DMS153 treated with DMSO at 0.1 percent for 48 hours (cell line): ENCODE results near the gene IL22.

Experiments used
- DNase-seq: peaks from one replicate; lab custom pipeline; 2025; ENCODE audit not compliant: unreplicated experiment; lab: John Stamatoyannopoulos, UW

Gene IL22

GRCh38 chr12:68253504-68253903, at the start of gene IL22:
TSS of gene IL22 (minus strand) at chr12:68253604. CDS start at chr12:68253448, 156 bp downstream.
- no peak for DNase-seq

GRCh38 chr12:68297929-68298328, 44.5 kb upstream of the IL22 start:
- no peak for DNase-seq

- DNase-seq = no peak
Measured at GRCh38 chr12:68294251-68294650, 40.8 kb upstream of the IL22 start.

GRCh38 chr12:68293347-68293746, 39.9 kb upstream of the IL22 start:
- no peak for DNase-seq

- DNase-seq = no peak
Measured at GRCh38 chr12:68292151-68292943, 38.9 kb upstream of the IL22 start.

- no peak for DNase-seq
Measured at GRCh38 chr12:68291396-68292036, 38.1 kb upstream of the IL22 start.

- no peak for DNase-seq
Measured at GRCh38 chr12:68290126-68290525, 36.7 kb upstream of the IL22 start.

GRCh38 chr12:68287106-68287505, 33.7 kb upstream of the IL22 start:
- no peak for DNase-seq

- no peak for DNase-seq
Measured at GRCh38 chr12:68286396-68286795, 33.0 kb upstream of the IL22 start.

GRCh38 chr12:68285541-68285940, 32.1 kb upstream of the IL22 start:
- no peak for DNase-seq

GRCh38 chr12:68281322-68282077, 28.1 kb upstream of the IL22 start:
- DNase-seq = no peak

GRCh38 chr12:68280240-68280639, 26.8 kb upstream of the IL22 start:
- no peak for DNase-seq

- DNase-seq = no peak
Measured at GRCh38 chr12:68279227-68280054, 26.0 kb upstream of the IL22 start.

GRCh38 chr12:68276402-68276930, 23.1 kb upstream of the IL22 start:
- DNase-seq = no peak

- DNase-seq = no peak
Measured at GRCh38 chr12:68272732-68273131, 19.3 kb upstream of the IL22 start.

- no peak for DNase-seq
Measured at GRCh38 chr12:68271346-68271745, 17.9 kb upstream of the IL22 start.

- no peak for DNase-seq
Measured at GRCh38 chr12:68270358-68270757, 17.0 kb upstream of the IL22 start.

GRCh38 chr12:68269779-68270178, 16.4 kb upstream of the IL22 start:
- DNase-seq = no peak

GRCh38 chr12:68268967-68269366, 15.6 kb upstream of the IL22 start:
- no peak for DNase-seq

GRCh38 chr12:68267892-68268396, 14.5 kb upstream of the IL22 start:
- no peak for DNase-seq

- DNase-seq = no peak
Measured at GRCh38 chr12:68264857-68265256, 11.5 kb upstream of the IL22 start.
